CD4-positive, alpha-beta T cell treated with Interferon alpha-2 for 1 hour (primary cell): ENCODE data around the gene HINFP.
"Not testable (repeated sequence)": the region's sequence is repeated elsewhere in the genome, so short reads cannot be mapped to it uniquely, and the experiment has no call there.

Source experiments
- DNase-seq, 2 donors: peaks; one replicate each; pipeline ENCODE4 v3.0.0-alpha.2; 2020 to 2022

HINFP gene

GRCh38 chr11:119118227-119118626 lies 3.2 kb upstream of the HINFP start:
- DNase-seq, result no peak

GRCh38 chr11:119118946-119119345 lies 2.4 kb upstream of the HINFP start:
- DNase-seq, result no peak

- DNase-seq, result no peak
Observed at GRCh38 chr11:119120639-119121007, 757 bp upstream of the HINFP start.

GRCh38 chr11:119121811-119122124 lies 388 bp downstream of the HINFP start:
- DNase-seq, result no peak

- DNase-seq, result no peak
Observed at GRCh38 chr11:119125821-119126220, 4.4 kb downstream of the HINFP start.

GRCh38 chr11:119126675-119127268 lies 5.4 kb downstream of the HINFP start:
- DNase-seq, result no peak

GRCh38 chr11:119130662-119131061 lies 9.3 kb downstream of the HINFP start:
- DNase-seq, result no peak

GRCh38 chr11:119134389-119134978 lies 13.1 kb downstream of the HINFP start:
- DNase-seq, result peak in 1 of 2 donors; percentile 24

- DNase-seq, result not testable (repeated sequence)
Observed at GRCh38 chr11:119139276-119139675, 17.9 kb downstream of the HINFP start.

GRCh38 chr11:119144825-119145486 lies 23.6 kb downstream of the HINFP start:
- peak; percentile 42 to 45 for DNase-seq

GRCh38 chr11:119145551-119145950 lies 24.2 kb downstream of the HINFP start:
- no peak for DNase-seq

- DNase-seq, result no peak
Observed at GRCh38 chr11:119147604-119148333, 26.4 kb downstream of the HINFP start.

GRCh38 chr11:119148720-119149017 lies 27.3 kb downstream of the HINFP start:
- DNase-seq, result no peak

GRCh38 chr11:119149018-119149785 lies 27.8 kb downstream of the HINFP start, which contains the start of gene ABCG4:
Gene ABCG4, plus strand, starts transcription at chr11:119149052. Its CDS starts 914 bp downstream, at chr11:119149966.
- DNase-seq, result peak in 1 of 2 donors; percentile 28

GRCh38 chr11:119149786-119150275 lies 28.5 kb downstream of the HINFP start:
- DNase-seq, result no peak

- DNase-seq, result no peak
Observed at GRCh38 chr11:119152043-119152442, 30.7 kb downstream of the HINFP start.

- DNase-seq, result no peak
Observed at GRCh38 chr11:119152604-119153003, 31.2 kb downstream of the HINFP start.

- no peak for DNase-seq
Observed at GRCh38 chr11:119153049-119153818, 31.9 kb downstream of the HINFP start.

GRCh38 chr11:119154178-119154577 lies 32.8 kb downstream of the HINFP start:
- no peak for DNase-seq

GRCh38 chr11:119155733-119156492 lies 34.5 kb downstream of the HINFP start:
- no peak for DNase-seq

- DNase-seq, result no peak
Observed at GRCh38 chr11:119156496-119156895, 35.1 kb downstream of the HINFP start.
